Cardiac fibroblast (primary cell): ENCODE results near the gene URB1.

Experiments
- DNase-seq, 2 donors: peaks; one replicate each; pipeline versions ENCODE4 v3.0.0 to v3.0.0-alpha.2; 2010; ENCODE audit warnings: low read depth in 2 of 2
- H3K4me3 ChIP-seq, 2 donors: replicated peaks in 1 of 2; 1 replicate in 1 of 2; 2 replicates in 1 of 2; pipeline ENCODE4 v1.5.1; 2011; ENCODE audit warnings: low read depth in 2 of 2, low read length in 2 of 2, mild to moderate bottlenecking in 2 of 2, moderate library complexity in 1 of 2
- TF ChIP-seq, protein P1 (sequence below): IDR thresholded peaks from one replicate; pipeline ENCODE4 v1.5.1; 2011; ENCODE audit warnings: low read depth, mild to moderate bottlenecking, low read length, inconsistent platforms

The URB1 gene

DNA sequence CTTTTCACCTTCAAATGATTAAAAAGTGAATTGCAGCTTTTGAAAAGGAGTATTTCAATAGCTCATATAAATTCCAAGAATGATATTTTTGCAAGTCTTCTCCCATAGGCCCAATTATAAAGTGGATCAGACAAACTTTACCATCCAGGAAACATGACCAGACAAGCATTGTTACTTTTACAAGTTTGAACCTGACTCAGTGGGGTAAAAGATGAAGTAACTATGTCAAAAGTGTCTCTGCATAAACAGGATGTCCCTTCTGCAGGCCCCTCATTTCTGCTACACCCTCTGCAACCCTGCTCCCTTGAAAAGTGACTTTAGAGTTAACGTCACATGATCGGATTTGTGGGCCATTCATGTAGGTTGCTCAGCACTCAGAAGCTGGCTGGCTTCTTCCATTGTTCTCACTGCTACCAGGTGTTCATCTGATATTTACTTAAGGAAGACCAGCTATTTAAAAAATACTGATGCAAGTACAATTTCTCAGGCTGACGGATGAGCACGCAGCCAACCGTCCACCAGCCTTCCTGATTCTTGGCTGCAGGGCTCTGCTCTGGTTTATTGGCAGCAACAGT, 32.3 kb downstream of the URB1 start:
- TF ChIP-seq, protein P1, sequence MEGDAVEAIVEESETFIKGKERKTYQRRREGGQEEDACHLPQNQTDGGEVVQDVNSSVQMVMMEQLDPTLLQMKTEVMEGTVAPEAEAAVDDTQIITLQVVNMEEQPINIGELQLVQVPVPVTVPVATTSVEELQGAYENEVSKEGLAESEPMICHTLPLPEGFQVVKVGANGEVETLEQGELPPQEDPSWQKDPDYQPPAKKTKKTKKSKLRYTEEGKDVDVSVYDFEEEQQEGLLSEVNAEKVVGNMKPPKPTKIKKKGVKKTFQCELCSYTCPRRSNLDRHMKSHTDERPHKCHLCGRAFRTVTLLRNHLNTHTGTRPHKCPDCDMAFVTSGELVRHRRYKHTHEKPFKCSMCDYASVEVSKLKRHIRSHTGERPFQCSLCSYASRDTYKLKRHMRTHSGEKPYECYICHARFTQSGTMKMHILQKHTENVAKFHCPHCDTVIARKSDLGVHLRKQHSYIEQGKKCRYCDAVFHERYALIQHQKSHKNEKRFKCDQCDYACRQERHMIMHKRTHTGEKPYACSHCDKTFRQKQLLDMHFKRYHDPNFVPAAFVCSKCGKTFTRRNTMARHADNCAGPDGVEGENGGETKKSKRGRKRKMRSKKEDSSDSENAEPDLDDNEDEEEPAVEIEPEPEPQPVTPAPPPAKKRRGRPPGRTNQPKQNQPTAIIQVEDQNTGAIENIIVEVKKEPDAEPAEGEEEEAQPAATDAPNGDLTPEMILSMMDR: no peak

DNA sequence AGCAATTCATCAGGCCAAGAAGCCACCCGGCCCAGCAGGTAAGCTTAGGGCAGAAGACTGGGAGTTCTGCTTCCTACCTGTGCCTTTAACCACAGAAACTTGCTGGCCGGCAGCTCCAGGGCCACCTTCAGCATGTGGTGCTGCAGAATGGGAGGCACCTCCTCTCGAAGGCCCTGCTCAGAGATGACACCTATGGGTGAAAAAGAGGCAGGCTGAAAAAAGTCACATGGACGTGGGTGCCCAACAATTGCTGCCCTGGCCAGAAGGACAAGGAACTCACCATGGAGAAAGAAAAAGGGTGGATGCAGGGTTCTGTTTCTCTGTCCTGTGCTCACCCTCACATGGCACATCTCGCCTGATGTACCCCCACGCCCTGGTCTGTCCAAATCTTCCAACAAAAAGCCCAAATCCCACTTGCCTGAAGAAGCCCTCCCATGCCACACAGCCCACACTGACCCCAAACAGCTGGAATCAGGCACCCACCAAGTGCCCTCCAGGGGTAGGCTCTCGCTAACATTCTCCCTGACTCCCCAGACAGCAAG, 33.0 kb downstream of the URB1 start:
- TF ChIP-seq, protein P1: peak; percentile 29
- no peak for DNase-seq
- no peak overlapping the region for H3K4me3 ChIP-seq

More for the DNA sequence above, 32.3 kb downstream of the URB1 start:
- no peak overlapping the region for H3K4me3 ChIP-seq
- peak in 1 of 2 donors; percentile 26 for DNase-seq

DNA sequence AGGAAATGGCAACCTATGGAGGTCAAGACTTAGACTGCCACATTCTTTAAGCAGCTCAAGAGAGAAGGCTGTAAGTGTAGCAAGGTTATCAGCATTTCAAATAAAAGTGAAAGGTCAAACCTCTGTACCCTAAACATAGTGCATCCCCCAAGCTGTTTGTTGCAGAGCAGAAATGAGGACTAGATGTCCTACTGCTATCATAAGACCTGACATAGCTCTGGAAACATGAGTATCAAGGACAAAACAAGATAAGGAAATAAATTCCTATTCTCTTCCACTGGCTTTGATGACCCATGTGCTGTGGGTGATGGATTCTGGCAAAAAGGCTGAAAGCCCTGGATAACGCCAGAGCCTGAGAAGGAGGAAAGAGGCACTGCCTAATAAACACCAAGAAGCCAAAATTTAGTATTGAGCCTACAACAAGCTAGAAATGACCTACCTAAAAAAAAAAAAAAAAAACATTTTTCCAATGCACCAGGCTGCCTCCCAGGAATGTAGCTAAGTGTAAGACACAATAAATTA, 35.9 kb downstream of the URB1 start:
- DNase-seq: no peak
- H3K4me3 ChIP-seq: no peak overlapping the region
- TF ChIP-seq, protein P1: no peak

DNA sequence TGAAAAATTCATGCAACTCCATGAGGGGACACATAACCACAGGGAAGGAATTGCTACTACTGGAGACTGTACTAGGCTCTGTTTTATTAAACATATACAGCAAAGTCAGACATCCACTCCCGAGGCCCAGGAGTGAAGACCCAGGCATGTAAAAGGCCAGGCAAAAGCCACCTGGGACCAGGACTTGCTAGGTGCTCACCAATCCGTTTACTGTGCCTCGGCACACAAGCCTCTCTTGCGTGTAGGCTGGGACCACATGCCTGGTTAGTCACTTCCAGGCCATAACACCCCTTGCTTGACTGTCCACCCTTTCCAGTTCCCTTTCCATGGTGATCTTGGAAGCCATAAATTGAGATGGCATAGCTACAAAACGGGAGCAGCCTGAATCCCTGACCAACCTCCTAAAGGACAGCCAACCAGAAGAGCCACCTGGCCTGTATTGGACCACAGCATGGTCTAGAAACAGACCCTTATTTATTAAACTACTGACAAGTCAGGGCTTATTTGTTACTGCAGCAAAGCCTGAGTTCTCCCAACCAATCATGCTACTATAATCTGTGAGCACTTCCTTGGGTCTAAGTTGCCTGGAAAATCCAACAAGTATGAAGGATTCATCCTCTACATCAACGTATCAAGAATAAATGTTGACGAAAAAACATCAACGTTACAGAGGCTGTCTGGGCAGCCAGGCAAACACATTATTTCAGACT, 39.7 kb downstream of the URB1 start:
- TF ChIP-seq, protein P1: no peak
- H3K4me3 ChIP-seq: no peak overlapping the region
- no peak for DNase-seq

DNA sequence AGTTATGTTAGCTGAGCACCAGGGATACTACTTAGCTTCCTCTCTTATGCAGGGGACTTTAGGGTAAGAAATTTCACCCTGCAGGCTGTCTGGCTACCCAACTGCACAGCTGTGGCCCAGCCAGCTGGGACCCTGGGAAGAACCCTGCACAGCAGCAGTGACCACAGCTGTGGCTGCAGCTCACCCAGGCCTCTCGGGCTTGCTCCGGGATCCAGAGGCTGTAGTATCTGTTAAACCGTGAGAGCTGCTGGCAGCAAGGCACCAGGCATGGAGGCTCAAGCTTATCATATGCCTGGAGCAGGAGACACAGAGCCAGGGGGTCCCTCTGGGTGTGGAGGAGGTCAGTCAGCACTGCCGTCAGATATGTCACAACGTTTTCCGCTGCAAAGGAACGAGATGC, 40.3 kb downstream of the URB1 start:
- H3K4me3 ChIP-seq: no peak overlapping the region
- DNase-seq: no peak
- TF ChIP-seq, protein P1: no peak

DNA sequence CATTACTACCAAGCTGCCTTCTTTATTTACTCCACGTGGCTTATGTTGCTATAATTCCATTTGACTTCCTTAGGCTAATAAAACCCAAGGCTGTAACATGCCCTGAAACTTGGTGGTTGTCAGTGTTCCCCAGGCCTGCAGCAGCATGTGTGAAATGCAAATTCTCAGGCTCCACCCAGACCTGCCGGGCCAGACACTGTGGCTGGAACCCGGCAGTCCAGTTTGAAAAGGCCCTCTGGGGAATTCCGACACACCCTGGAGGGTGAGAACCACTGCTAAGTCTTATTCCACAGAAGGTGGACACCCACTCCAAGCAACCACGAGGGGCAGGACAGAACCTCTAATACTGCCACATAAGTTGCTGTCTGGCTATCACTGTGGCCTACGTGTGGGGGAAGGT, 41.4 kb downstream of the URB1 start:
- DNase-seq: no peak
- TF ChIP-seq, protein P1: no peak
- H3K4me3 ChIP-seq: no peak overlapping the region
